ENCODE measurements around the gene GJA1. TPM values are rescaled to one million over a fixed set of nuclear protein-coding genes. Genes with fewer than 3 reads are reported as not detected.

The GJA1 gene
- total and polyA plus RNA-seq, 2 donors from 2014 or later: 14.2 to 47.8 TPM

DNA sequence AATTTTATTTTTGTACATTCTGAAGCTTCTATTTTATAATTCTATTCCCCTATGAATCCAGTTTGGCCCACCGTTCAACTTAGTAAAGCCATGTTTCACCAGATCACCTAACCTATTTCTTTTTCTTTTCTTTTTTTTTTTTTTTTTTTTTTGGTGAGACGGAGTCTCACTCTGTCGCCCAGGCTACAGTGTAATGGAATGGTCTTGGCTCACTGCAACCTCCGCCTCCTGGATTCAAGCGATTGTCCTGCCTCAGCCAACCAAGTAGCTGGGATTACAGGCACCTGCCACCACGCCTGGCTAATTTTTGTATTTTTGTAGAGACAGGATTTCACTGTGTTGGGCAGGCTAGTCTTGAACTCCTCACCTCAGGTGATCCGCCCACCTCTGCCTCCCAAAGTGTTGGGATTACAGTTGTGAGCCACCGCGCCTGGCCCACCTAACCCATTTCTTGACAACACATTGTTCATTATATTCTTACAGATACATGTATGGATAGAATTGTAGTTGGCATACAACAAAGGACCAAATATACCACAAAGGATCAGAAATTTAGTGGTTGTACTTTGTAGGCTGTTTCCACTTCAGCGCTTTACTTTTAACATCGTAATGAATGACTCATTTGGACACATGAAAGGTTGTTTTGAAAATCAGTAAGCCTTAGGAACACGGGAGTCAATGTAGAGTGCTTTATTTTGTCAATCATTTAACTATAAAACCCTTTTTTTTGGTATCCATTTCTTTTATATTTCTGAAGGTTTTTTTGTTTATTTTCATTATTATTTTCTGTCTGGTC lies 63.2 kb downstream of the GJA1 start:
- H3K27me3 ChIP-seq (ENCODE audit: control insufficient read depth, insufficient read depth, low read length): no peaks in the 10 kb centered on the region
- DNase-seq: peak in 1 of 5 donors; percentile 40
- TF ChIP-seq CTCF (IDR thresholded peaks at IDR 0.05; ENCODE audit: borderline replicate concordance, extremely low read depth, insufficient read depth): no peak
- H3K36me3 ChIP-seq (ENCODE audit: control insufficient read depth in 2 of 3, insufficient read depth in 3 of 3, low read length in 3 of 3): no peaks in the 10 kb centered on the region
- H3K4me3 ChIP-seq (ENCODE audit: low read length in 3 of 3): no peak overlapping the region
- H3K9ac ChIP-seq (ENCODE audit: low read length in 3 of 3): no peak overlapping the region
- no peaks in the 10 kb centered on the region for H3K4me1 ChIP-seq (ENCODE audit: control insufficient read depth in 2 of 3, insufficient read depth in 2 of 3, low read depth in 1 of 3, low read length in 3 of 3)
- H3K9me3 ChIP-seq (ENCODE audit: control insufficient read depth in 2 of 3, insufficient read depth in 1 of 3, low read length in 3 of 3): no peaks in the 10 kb centered on the region
- intact Hi-C loops (cut with DNase I): no loop called here
- FAIRE-seq: no peak
- H3K27ac ChIP-seq (ENCODE audit: low read depth in 2 of 2, low read length in 2 of 2): no peak overlapping the region

Other genes starting within 250 kb of the GJA1 start
- 12.4 TPM for gene TBC1D32, start 101.2 kb upstream of the GJA1 start, total RNA-seq
- gene TBC1D32, start 101.2 kb upstream of the GJA1 start, polyA plus RNA-seq (ENCODE audit: insufficient read depth, low read depth, low replicate concordance): 1.9 TPM